Muscle of leg (tissue), 11 donors: Measurements from ENCODE around the gene PEX11A. TPM values are rescaled to one million over a fixed set of nuclear protein-coding genes. Genes with fewer than 3 reads are reported as not detected.
A peak's percentile ranks its signal among the peaks of the same experiment; 100 is the strongest.

Experiments
- DNase-seq: peaks from one replicate; pipeline ENCODE4 v3.0.0; 2013
- H3K27ac ChIP-seq: one replicate; pipeline ENCODE4 v1.5.1; 2013; ENCODE audit warnings: mild to moderate bottlenecking, low read length, control low read depth
- H3K27me3 ChIP-seq: one replicate; pipeline ENCODE4 v1.6.1; 2013; ENCODE audit warnings: low read length; ENCODE audit not compliant: control insufficient read depth, insufficient read depth
- H3K36me3 ChIP-seq: one replicate; pipeline ENCODE4 v1.6.1; 2013; ENCODE audit warnings: low read length; ENCODE audit not compliant: control insufficient read depth, insufficient read depth
- H3K4me1 ChIP-seq: one replicate; pipeline ENCODE4 v1.6.1; 2013; ENCODE audit warnings: low read length; ENCODE audit not compliant: control insufficient read depth, insufficient read depth
- H3K4me3 ChIP-seq: one replicate; pipeline ENCODE4 v1.5.1; 2013; ENCODE audit warnings: low read length, control low read depth
- H3K9me3 ChIP-seq: replicated peaks from 2 replicates; pipeline ENCODE4 v1.6.1; 2013; ENCODE audit warnings: low read depth, low read length; ENCODE audit not compliant: control insufficient read depth
- WGBS: methylation state at CpG from one replicate; pipeline ENCODE4 v1.1.5; 2013; ENCODE audit warnings: missing lambda C conversion rate; ENCODE audit not compliant: insufficient coverage; 5-methylcytosine and 5-hydroxymethylcytosine counted together
- polyA plus RNA-seq, 8 donors: library from polyadenylated mRNA; unstranded; fragments of 120-200 nt; gene quantifications; one replicate each; pipeline versions ENCODE4 v1.2.1 to v1.2.3, GENCODE V29; 2013; ENCODE audit warnings: inconsistent platforms in 1 of 8, low replicate concordance in 1 of 8; ENCODE audit not compliant: insufficient read length in 8 of 8, insufficient read depth in 1 of 8
- total RNA-seq: library from RNA; stranded (reverse); fragments of 120-200 nt; gene quantifications from one replicate; pipeline ENCODE4 v1.2.4, GENCODE V29; 2013

PEX11A gene
- total and polyA plus RNA-seq, 9 donors: 4.7 to 7.1 (median 5.5) TPM

- no CpG with 5 or more reads among the region's 3 CpGs for WGBS
Measured at GRCh38 chr15:89668171-89668570, 22.4 kb downstream of the PEX11A start.

GRCh38 chr15:89667706-89667960 lies 22.9 kb downstream of the PEX11A start:
- Histone ChIP-seq H3K27me3 (no peaks in the 10 kb centered on the region), H3K27ac (no peak overlapping the region), H3K36me3 (no peaks in the 10 kb centered on the region), H3K4me1 (peaks cover 22% of the 10 kb centered on the region), H3K9me3 (no peaks in the 10 kb centered on the region), H3K4me3 (no peak overlapping the region)
- 85% methylated on average over 5 of the region's 7 CpGs for WGBS
- DNase-seq: no peak

More at GRCh38 chr15:89668171-89668570, 22.4 kb downstream of the PEX11A start:
- H3K27me3 ChIP-seq: no peaks in the 10 kb centered on the region
- no peak overlapping the region for H3K4me3 ChIP-seq
- H3K36me3 ChIP-seq: no peaks in the 10 kb centered on the region
- peaks cover 17% of the 10 kb centered on the region for H3K4me1 ChIP-seq
- H3K27ac ChIP-seq: no peak overlapping the region
- H3K9me3 ChIP-seq: no peaks in the 10 kb centered on the region
- no peak for DNase-seq

GRCh38 chr15:89666858-89667705 lies 23.5 kb downstream of the PEX11A start:
- no peak for DNase-seq
- H3K9me3 ChIP-seq: no peaks in the 10 kb centered on the region
- WGBS: 64% methylated on average over 6 of the region's 13 CpGs
- no peak overlapping the region for H3K4me3 ChIP-seq
- H3K27ac ChIP-seq: no peak overlapping the region
- H3K4me1 ChIP-seq: peaks cover 25% of the 10 kb centered on the region
- no peaks in the 10 kb centered on the region for H3K27me3 ChIP-seq
- H3K36me3 ChIP-seq: no peaks in the 10 kb centered on the region

GRCh38 chr15:89666184-89666857 lies 24.2 kb downstream of the PEX11A start:
- Histone ChIP-seq H3K27ac (peak overlapping the region; percentile 95), H3K4me1 (peaks cover 25% of the 10 kb centered on the region), H3K4me3 (no peak overlapping the region), H3K36me3 (no peaks in the 10 kb centered on the region), H3K27me3 (no peaks in the 10 kb centered on the region), H3K9me3 (no peaks in the 10 kb centered on the region)
- DNase-seq: no peak
- WGBS: 64% methylated on average over 4 of the region's 8 CpGs

GRCh38 chr15:89665449-89666181 lies 24.9 kb downstream of the PEX11A start:
- DNase-seq: peak; percentile 89
- Histone ChIP-seq H3K36me3 (no peaks in the 10 kb centered on the region), H3K27me3 (no peaks in the 10 kb centered on the region), H3K4me3 (peak overlapping the region; percentile 43), H3K27ac (peak overlapping the region; percentile 95), H3K9me3 (no peaks in the 10 kb centered on the region), H3K4me1 (peaks cover 25% of the 10 kb centered on the region)
- 1% methylated on average over 71 of the region's 72 CpGs for WGBS

- H3K9me3 ChIP-seq: no peaks in the 10 kb centered on the region
- no peaks in the 10 kb centered on the region for H3K36me3 ChIP-seq
- H3K27ac ChIP-seq: peak overlapping the region; percentile 80
- DNase-seq: no peak
- peaks cover 25% of the 10 kb centered on the region for H3K4me1 ChIP-seq
- H3K27me3 ChIP-seq: no peaks in the 10 kb centered on the region
- H3K4me3 ChIP-seq: peak overlapping the region; percentile 43
- WGBS: 100% methylated on average over 2 of the region's 13 CpGs
Measured at GRCh38 chr15:89664441-89665350, 25.9 kb downstream of the PEX11A start.

- Histone ChIP-seq H3K4me3 (no peak overlapping the region), H3K36me3 (no peaks in the 10 kb centered on the region), H3K27me3 (no peaks in the 10 kb centered on the region), H3K9me3 (no peaks in the 10 kb centered on the region), H3K27ac (peak overlapping the region; percentile 52), H3K4me1 (peaks cover 25% of the 10 kb centered on the region)
- peak; percentile 87 for DNase-seq
- 22% methylated on average over 8 of the region's 11 CpGs for WGBS
Measured at GRCh38 chr15:89662893-89663626, 27.5 kb downstream of the PEX11A start.

- Histone ChIP-seq H3K27me3 (no peaks in the 10 kb centered on the region), H3K9me3 (no peaks in the 10 kb centered on the region), H3K36me3 (no peaks in the 10 kb centered on the region), H3K4me1 (peaks cover 22% of the 10 kb centered on the region), H3K27ac (no peak overlapping the region), H3K4me3 (no peak overlapping the region)
- WGBS: 100% methylated on average over 1 of the region's 2 CpGs
- DNase-seq: no peak
Measured at GRCh38 chr15:89660556-89660955, 30.0 kb downstream of the PEX11A start.

GRCh38 chr15:89659295-89659694 lies 31.3 kb downstream of the PEX11A start:
- Histone ChIP-seq H3K27me3 (peaks cover 7% of the 10 kb centered on the region), H3K27ac (no peak overlapping the region), H3K4me1 (peaks cover 19% of the 10 kb centered on the region), H3K9me3 (no peaks in the 10 kb centered on the region), H3K36me3 (no peaks in the 10 kb centered on the region), H3K4me3 (no peak overlapping the region)
- 100% methylated on average over 1 of the region's 2 CpGs for WGBS
- DNase-seq: no peak
